Vagina (tissue), 2 donors: ENCODE data around the gene MYO10. TPM values are rescaled to one million over a fixed set of nuclear protein-coding genes. Genes with fewer than 3 reads are reported as not detected.
A peak's percentile ranks its signal among the peaks of the same experiment; 100 is the strongest.
"Not testable (repeated sequence)": the region's sequence is repeated elsewhere in the genome, so short reads cannot be mapped to it uniquely, and the experiment has no call there.

Source experiments
- DNase-seq, 2 donors: peaks; one replicate each; pipeline ENCODE4 v3.0.0-alpha.2; 2017; ENCODE audit errors: extremely low spot score in 2 of 2
- H3K27ac ChIP-seq: fragments of 200-600 bp; sonication (generic); one replicate; pipeline ENCODE4 v1.5.1; 2019
- H3K27me3 ChIP-seq: fragments of 200-600 bp; sonication (generic); one replicate; pipeline ENCODE4 v1.5.1; 2019
- H3K36me3 ChIP-seq, 2 donors: fragments of 200-600 bp; sonication (generic); one replicate each; pipeline ENCODE4 v1.5.1; 2017 to 2019
- H3K4me1 ChIP-seq: fragments of 200-600 bp; sonication (generic); one replicate; pipeline ENCODE4 v1.5.1; 2019
- H3K4me3 ChIP-seq, 2 donors: fragments of 200-600 bp; sonication (generic); 1 replicate in 1 of 2; 2 replicates in 1 of 2; pipeline ENCODE4 v1.5.1; 2016 to 2019
- H3K9me3 ChIP-seq: fragments of 200-600 bp; sonication (generic); one replicate; pipeline ENCODE4 v1.5.1; 2019
- CTCF ChIP-seq, 3 experiments: fragments of 450-650 bp in 2 of 3; fragments of 200-600 bp in 1 of 3; sonication (generic) in 1 of 3; IDR thresholded peaks; one replicate each; pipeline ENCODE4 v1.5.1; 2017 to 2019; ENCODE audit warnings: antibody characterized with exemption in 3 of 3, mild to moderate bottlenecking in 2 of 3, moderate library complexity in 2 of 3
- POLR2A ChIP-seq, 2 donors: fragments of 450-650 bp; IDR thresholded peaks; one replicate each; pipeline ENCODE4 v1.6.1; 2017; ENCODE audit warnings: antibody characterized with exemption in 2 of 2, mild to moderate bottlenecking in 2 of 2, moderate library complexity in 2 of 2
- POLR2AphosphoS5 ChIP-seq, 2 donors: sonication (generic); formaldehyde crosslinking; IDR thresholded peaks; one replicate each; pipeline ENCODE4 v1.9.0; 2017; ENCODE audit warnings: antibody characterized with exemption in 2 of 2, mild to moderate bottlenecking in 2 of 2, low read depth in 1 of 2; ENCODE audit not compliant: insufficient read depth in 1 of 2
- intact Hi-C: fragments of 100-400 bp; cut with DNase I; formaldehyde crosslinking; loops from one replicate; pipeline ENCODE4 v1.15.1; 2023
- total RNA-seq: library from RNA; depleted of rRNA; stranded (reverse); fragments of >200 nt; gene quantifications from one replicate; pipeline ENCODE4 v1.2.3, GENCODE V29; 2016

MYO10 gene
- total RNA-seq = 22.1 TPM

- H3K36me3 ChIP-seq = no peaks in the 10 kb centered on the region
- peak within 1 kb of the TSS; percentile 68 to 77 for H3K4me3 ChIP-seq
- DNase-seq = peak in 1 of 2 donors; percentile 89
- H3K4me1 ChIP-seq = peaks cover 27% of the 10 kb centered on the region
- H3K27me3 ChIP-seq = no peaks in the 10 kb centered on the region
- TF ChIP-seq POLR2A (IDR thresholded peaks at IDR 0.05) (peak in 1 of 2 donors; percentile 57), POLR2AphosphoS5 (IDR thresholded peaks at IDR 0.05; ENCODE audit: insufficient read depth in 1 of 2, low read depth in 1 of 2) (peak in 1 of 2 donors; percentile 67), CTCF (IDR thresholded peaks at IDR 0.05) (no peak)
- peak within 1 kb of the TSS; percentile 73 for H3K27ac ChIP-seq
- H3K9me3 ChIP-seq = no peaks in the 10 kb centered on the region
- intact Hi-C loops = loop anchor here (10.0 kb wide), 1 partner anchor 248 kb away; no protein-coding TSS in a partner anchor
These were observed at the start of gene MYO10 for GRCh38 chr5:16936150-16936988. Gene MYO10, minus strand, starts transcription at chr5:16936288. Its CDS starts 480 bp downstream, at chr5:16935808.

- H3K4me3 ChIP-seq, intact Hi-C loops, H3K27me3 ChIP-seq, H3K9me3 ChIP-seq, DNase-seq, H3K4me1 ChIP-seq, H3K36me3 ChIP-seq, H3K27ac ChIP-seq: not testable (repeated sequence)
These were observed 49.2 kb upstream of the MYO10 start for GRCh38 chr5:16985304-16985703.

- intact Hi-C loops = no loop called here
- no peaks in the 10 kb centered on the region for H3K27me3 ChIP-seq
- no peaks in the 10 kb centered on the region for H3K36me3 ChIP-seq
- no peak for DNase-seq
- TF ChIP-seq CTCF (IDR thresholded peaks at IDR 0.05) (no peak), POLR2A (IDR thresholded peaks at IDR 0.05) (no peak), POLR2AphosphoS5 (IDR thresholded peaks at IDR 0.05; ENCODE audit: insufficient read depth in 1 of 2, low read depth in 1 of 2) (no peak)
- H3K9me3 ChIP-seq = no peaks in the 10 kb centered on the region
- H3K4me1 ChIP-seq = no peaks in the 10 kb centered on the region
- H3K4me3 ChIP-seq = no peak overlapping the region
- H3K27ac ChIP-seq = no peak overlapping the region
These were observed 47.9 kb upstream of the MYO10 start for GRCh38 chr5:16983972-16984371.

GRCh38 chr5:16983022-16983639 lies 47.0 kb upstream of the MYO10 start:
- intact Hi-C loops = no loop called here
- Histone ChIP-seq H3K9me3 (no peaks in the 10 kb centered on the region), H3K36me3 (no peaks in the 10 kb centered on the region), H3K27ac (no peak overlapping the region), H3K27me3 (no peaks in the 10 kb centered on the region), H3K4me1 (no peaks in the 10 kb centered on the region), H3K4me3 (no peak overlapping the region)
- no peak for DNase-seq
- TF ChIP-seq CTCF (IDR thresholded peaks at IDR 0.05) (no peak), POLR2AphosphoS5 (IDR thresholded peaks at IDR 0.05; ENCODE audit: insufficient read depth in 1 of 2, low read depth in 1 of 2) (no peak), POLR2A (IDR thresholded peaks at IDR 0.05) (no peak)

GRCh38 chr5:16981700-16982099 lies 45.6 kb upstream of the MYO10 start:
- Histone ChIP-seq H3K36me3 (no peaks in the 10 kb centered on the region), H3K9me3 (no peaks in the 10 kb centered on the region), H3K27me3 (no peaks in the 10 kb centered on the region), H3K27ac (no peak overlapping the region), H3K4me3 (no peak overlapping the region), H3K4me1 (no peaks in the 10 kb centered on the region)
- DNase-seq = no peak
- intact Hi-C loops = no loop called here
- TF ChIP-seq POLR2AphosphoS5 (IDR thresholded peaks at IDR 0.05; ENCODE audit: insufficient read depth in 1 of 2, low read depth in 1 of 2) (no peak), POLR2A (IDR thresholded peaks at IDR 0.05) (no peak), CTCF (IDR thresholded peaks at IDR 0.05) (no peak)
